K562 (cell line): ENCODE results near the gene TMEM43. TPM values are rescaled to one million over a fixed set of nuclear protein-coding genes. Genes with fewer than 3 reads are reported as not detected.

ENCODE experiments used
- CBX3 ChIP-seq, 2 experiments: IDR thresholded peaks; 1 replicate in 1 of 2; 2 replicates in 1 of 2; pipeline ENCODE4 v1.6.1; 2012; ENCODE audit warnings: inconsistent platforms in 2 of 2, low read length in 2 of 2, borderline replicate concordance in 1 of 2, control low read depth in 1 of 2
- CGGBP1 ChIP-seq: fragments of 250-450 bp; sonication (Bioruptor Pico); IDR thresholded peaks from 2 replicates; pipeline ENCODE4 v1.9.0; 2021; ENCODE audit warnings: mild to moderate bottlenecking
- CHAMP1 ChIP-seq: fragments of 450-650 bp; IDR thresholded peaks from 2 replicates; pipeline ENCODE4 v1.6.1; 2016; ENCODE audit warnings: mild to moderate bottlenecking
- CHD4 ChIP-seq: fragments of 200-600 bp; sonication (generic); IDR thresholded peaks from 3 replicates; pipeline ENCODE4 v1.6.1; 2012; ENCODE audit warnings: low read depth, mild to moderate bottlenecking, mixed read lengths, low read length, inconsistent platforms; ENCODE audit not compliant: insufficient read depth, insufficient replicate concordance, poor library complexity, severe bottlenecking
- CREB3 ChIP-seq: fragments of 450-650 bp; conservative IDR thresholded peaks from 2 replicates; pipeline ENCODE4 v1.6.1; 2016; ENCODE audit warnings: missing genetic modification characterization, low read depth, mild to moderate bottlenecking, missing compliant biosample characterization, moderate library complexity
- EGR1 ChIP-seq: fragments of 450-650 bp; conservative IDR thresholded peaks from 2 replicates; pipeline ENCODE4 v1.6.1; 2017; ENCODE audit warnings: mild to moderate bottlenecking
- ELK1 ChIP-seq: sonication (generic); formaldehyde crosslinking; IDR thresholded peaks from 2 replicates; pipeline ENCODE4 v1.8.1; 2022; ENCODE audit warnings: missing genetic modification reagents
- KLF13 ChIP-seq: fragments of 450-650 bp; IDR thresholded peaks from 2 replicates; pipeline ENCODE4 v1.6.1; 2016; ENCODE audit warnings: missing genetic modification characterization, low read depth, mild to moderate bottlenecking, missing compliant biosample characterization, moderate library complexity, borderline replicate concordance
- MAX ChIP-seq: sonication (generic); formaldehyde crosslinking; IDR thresholded peaks from 2 replicates; pipeline ENCODE4 v1.9.0; 2022; ENCODE audit warnings: mild to moderate bottlenecking, missing genetic modification reagents
- MBD2 ChIP-seq: sonication (generic); IDR thresholded peaks from 2 replicates; pipeline ENCODE4 v1.6.1; 2016; ENCODE audit warnings: low read depth, borderline replicate concordance
- NFE2 ChIP-seq: IDR thresholded peaks from 2 replicates; pipeline ENCODE4 v1.6.1; 2014; ENCODE audit warnings: antibody characterized with exemption, low read depth
- PHB2 ChIP-seq: fragments of 450-650 bp; IDR thresholded peaks from 2 replicates; pipeline ENCODE4 v1.6.1; 2017; ENCODE audit warnings: low read depth
- SMARCA5 ChIP-seq: fragments of 450-650 bp; IDR thresholded peaks from 2 replicates; pipeline ENCODE4 v1.6.1; 2016
- SREBF1 ChIP-seq: fragments of 150-350 bp; IDR thresholded peaks from 2 replicates; pipeline ENCODE4 v1.6.1; 2014; ENCODE audit warnings: antibody characterized with exemption, low read depth, low read length, borderline replicate concordance
- ZBTB1 ChIP-seq: sonication (generic); formaldehyde crosslinking; IDR thresholded peaks from 2 replicates; pipeline ENCODE4 v1.8.1; 2023; ENCODE audit warnings: missing genetic modification reagents, low read depth, mild to moderate bottlenecking, borderline replicate concordance
- ZBTB26 ChIP-seq: fragments of 450-650 bp; formaldehyde crosslinking; IDR thresholded peaks from 2 replicates; pipeline ENCODE4 v1.4.0; 2022; ENCODE audit warnings: missing genetic modification characterization
- ZBTB7A ChIP-seq: IDR thresholded peaks from 2 replicates; pipeline ENCODE4 v1.6.1; 2011; ENCODE audit warnings: low read depth, mild to moderate bottlenecking, low read length, moderate library complexity, borderline replicate concordance; ENCODE audit not compliant: control insufficient read depth
- ZKSCAN1 ChIP-seq: fragments of 150-350 bp; IDR thresholded peaks from 2 replicates; pipeline ENCODE4 v1.6.1; 2016; ENCODE audit warnings: low read depth, low read length
- ZKSCAN3 ChIP-seq: fragments of 250-450 bp; sonication (Bioruptor Pico); IDR thresholded peaks from 2 replicates; pipeline ENCODE4 v1.4.0; 2020
- ZNF146 ChIP-seq: IDR thresholded peaks from one replicate; pipeline ENCODE4 v1.6.1; 2018; ENCODE audit warnings: missing compliant biosample characterization; ENCODE audit not compliant: unreplicated experiment
- ZNF24 ChIP-seq: fragments of 450-650 bp; IDR thresholded peaks from 2 replicates; pipeline ENCODE4 v1.6.1; 2016
- ZNF274 ChIP-seq: IDR thresholded peaks from 2 replicates; pipeline ENCODE4 v1.6.1; 2011; ENCODE audit warnings: low read depth, mild to moderate bottlenecking, low read length, moderate library complexity, borderline replicate concordance
- polyA plus RNA-seq, 8 experiments: library from polyadenylated mRNA; depleted of rRNA in 4 of 8; stranded (reverse) in 5 of 8; unstranded in 3 of 8; fragments of >200 nt; fragmentation: Nextera tagmentation in 2 of 8; fragmentation: Illumina TruSeq in 1 of 8; extraction: Ambion mirVana in 2 of 8; extraction: Trizol in 1 of 8; gene quantifications; 2 replicates each; pipeline versions ENCODE4 v1.2.1 to v1.2.3, GENCODE V29; 2011 to 2014; ENCODE audit warnings: inconsistent platforms in 1 of 8, missing spikeins in 1 of 8
- total RNA-seq, 7 experiments: library from RNA; depleted of rRNA in 6 of 7; stranded (reverse); fragments of >200 nt in 6 of 7; fragmentation: Illumina TruSeq in 2 of 7; extraction: Trizol in 2 of 7; gene quantifications; 2 replicates each; pipeline versions ENCODE4 v1.2.1 to v1.2.3, GENCODE V29; 2011 to 2021; ENCODE audit warnings: low replicate concordance in 1 of 7

Gene TMEM43
- total and polyA plus RNA-seq, 9 of the 15 experiments (the other 6 are each of a cell fraction or from before 2014, with no cell fraction given) = 16.7 to 46.1 (median 35.7) TPM

GRCh38 chr3:14128724-14129123, 3.9 kb downstream of the TMEM43 start (continued):
- TF ChIP-seq CHAMP1 (no peak), ZNF274 (no peak), ZBTB7A (no peak), KLF13 (tag) (no peak), MAX (CRISPR knock-in tag) (no peak), ZKSCAN3 (CRISPR knock-in tag) (no peak), ZBTB1 (CRISPR knock-in tag) (no peak), CBX3 (IDR thresholded peaks at IDR 0.05; ENCODE audit: borderline replicate concordance in 1 of 2, low read length in 2 of 2) (peak in 1 of 2 experiments; percentile 78; a peak in 1 of 3 replicates), EGR1 (no peak), ZBTB26 (CRISPR knock-in tag) (no peak), CGGBP1 (CRISPR knock-in tag) (no peak), ZNF146 (CRISPR knock-in tag) (peak; percentile 100), PHB2 (no peak), ZKSCAN1 (no peak), ZNF24 (0 out of 2 replicates have a peak, but pooled peaks have one; percentile 37), ELK1 (CRISPR knock-in tag) (no peak), SMARCA5 (0 out of 2 replicates have a peak, but pooled peaks have one; percentile 13), SREBF1 (no peak), CHD4 (peak; percentile 49), CREB3 (no peak), MBD2 (no peak), NFE2 (peak; percentile 52; the same call in 1 of the 2 replicates)
